PC-9 (cell line): ENCODE results near the gene SPART. TPM values are rescaled to one million over a fixed set of nuclear protein-coding genes. Genes with fewer than 3 reads are reported as not detected.

Experiments
- BruUV-seq: library from RNA; stranded (reverse); fragments of 400-500 nt; replicated peaks from 2 replicates; lab custom pipeline; 2021; lab: Mats Ljungman, UMichigan
- CTCF ChIA-PET: fragments of 300-600 bp; sonication (Branson Sonifier 250); formaldehyde crosslinking; loops from one replicate; lab custom pipeline; 2022; ENCODE audit warnings: antibody characterized with exemption; lab: Charles Lee
- POLR2A ChIA-PET: fragments of 300-600 bp; sonication (Branson Sonifier 250); formaldehyde crosslinking; loops from one replicate; lab custom pipeline; 2022; ENCODE audit warnings: antibody characterized with exemption; ENCODE audit not compliant: unreplicated experiment; lab: Charles Lee
- DNase-seq, 2 experiments: peaks; one replicate each; pipeline versions ENCODE4 v3.0.0 to v3.0.0-alpha.2; 2015 to 2022; ENCODE audit warnings: mixed read lengths in 1 of 2
- H2AFZ ChIP-seq: fragments of 200-600 bp; sonication (generic); 2 replicates; pipeline ENCODE4 v1.8.1; 2017; ENCODE audit warnings: antibody characterized with exemption
- H3F3A ChIP-seq: fragments of 200-600 bp; sonication (generic); 2 replicates; pipeline ENCODE4 v1.8.1; 2017; ENCODE audit warnings: antibody characterized with exemption, mild to moderate bottlenecking, low read depth; ENCODE audit not compliant: insufficient read depth
- H3K27ac ChIP-seq: fragments of 200-600 bp; sonication (generic); 2 replicates; pipeline ENCODE4 v1.6.1; 2016; ENCODE audit warnings: mixed run types
- H3K27me3 ChIP-seq: fragments of 200-600 bp; sonication (generic); 2 replicates; pipeline ENCODE4 v1.6.1; 2016; ENCODE audit warnings: low read depth, mixed run types; ENCODE audit not compliant: insufficient read depth
- H3K36me3 ChIP-seq: fragments of 200-600 bp; sonication (generic); 2 replicates; pipeline ENCODE4 v1.6.1; 2016; ENCODE audit warnings: low read depth, mixed run types
- H3K4me1 ChIP-seq: fragments of 200-600 bp; sonication (generic); replicated peaks from 2 replicates; pipeline ENCODE4 v1.6.1; 2016; ENCODE audit warnings: mixed run types; ENCODE audit not compliant: insufficient read depth
- H3K4me2 ChIP-seq: fragments of 200-600 bp; sonication (generic); 2 replicates; pipeline ENCODE4 v1.6.1; 2017; ENCODE audit warnings: mixed run types
- H3K4me3 ChIP-seq: fragments of 200-600 bp; sonication (generic); 2 replicates; pipeline ENCODE4 v1.6.1; 2016; ENCODE audit warnings: mixed run types
- H3K79me2 ChIP-seq: fragments of 200-600 bp; sonication (generic); 2 replicates; pipeline ENCODE4 v1.6.1; 2017; ENCODE audit warnings: low read depth, mixed run types
- H3K9me2 ChIP-seq: fragments of 200-600 bp; sonication (generic); 2 replicates; pipeline ENCODE4 v1.8.1; 2017; ENCODE audit warnings: mild to moderate bottlenecking; ENCODE audit not compliant: insufficient read depth
- H3K9me3 ChIP-seq: fragments of 200-600 bp; sonication (generic); 2 replicates; pipeline ENCODE4 v1.8.1; 2016; ENCODE audit warnings: low read depth; ENCODE audit not compliant: insufficient read depth
- H4K20me1 ChIP-seq: fragments of 200-600 bp; sonication (generic); 2 replicates; pipeline ENCODE4 v1.8.1; 2017; ENCODE audit not compliant: insufficient read depth
- EZH2 ChIP-seq: fragments of 200-600 bp; sonication (generic); IDR thresholded peaks from 2 replicates; pipeline ENCODE4 v1.8.0; 2017; ENCODE audit warnings: antibody characterized with exemption, low read depth
- intact Hi-C: fragments of 100-400 bp; cut with micrococcal nuclease; formaldehyde crosslinking; loops from one replicate; pipeline ENCODE4 v1.10.0; 2022; ENCODE audit not compliant: unreplicated experiment
- total RNA-seq: library from RNA; stranded (reverse); gene quantifications from 2 replicates; pipeline ENCODE4 v1.2.3, GENCODE V29; 2021
- TF ChIP-seq, protein P1 (sequence below): fragments of 200-600 bp; sonication (generic); conservative IDR thresholded peaks from 2 replicates; pipeline ENCODE4 v1.6.1; 2017; ENCODE audit warnings: mixed run types, antibody characterized with exemption, mild to moderate bottlenecking, moderate library complexity

The SPART gene
- total RNA-seq, 1 experiment from 2014 or later: 51.4 TPM

DNA sequence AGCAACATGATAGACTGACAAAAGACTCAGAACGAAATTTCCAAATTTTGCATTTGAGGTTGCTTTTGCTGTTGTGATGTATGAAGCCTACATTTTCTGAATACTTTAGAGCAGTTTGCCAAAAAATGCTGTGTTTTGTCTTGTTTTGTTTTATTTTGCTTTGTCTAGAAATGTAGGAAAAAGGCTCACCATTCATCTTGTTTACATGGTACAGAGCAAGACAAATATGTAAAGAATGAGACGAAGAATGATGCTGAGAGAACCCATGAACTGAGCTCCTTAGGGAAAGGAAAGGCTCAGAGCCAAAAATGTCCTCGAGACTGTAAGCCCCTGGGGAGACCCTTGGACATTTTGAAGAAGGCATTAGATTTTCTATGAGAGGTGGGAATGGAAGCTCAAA is 6.8 kb upstream of the SPART start:
- DNase-seq: no peak
- Histone ChIP-seq H3K9me2 (no peaks in the 10 kb centered on the region), H2AFZ (no peak overlapping the region), H3K27ac (no peak overlapping the region), H4K20me1 (no peaks in the 10 kb centered on the region), H3K79me2 (no peaks in the 10 kb centered on the region), H3F3A (no peaks in the 10 kb centered on the region), H3K4me2 (no peak overlapping the region), H3K4me1 (no peaks in the 10 kb centered on the region), H3K36me3 (no peaks in the 10 kb centered on the region; the same call in 1 of the 2 replicates), H3K27me3 (no peaks in the 10 kb centered on the region), H3K9me3 (no peaks in the 10 kb centered on the region), H3K4me3 (no peak overlapping the region)
- intact Hi-C loops: no loop called here
- POLR2A ChIA-PET: no interaction called here
- TF ChIP-seq EZH2: no peak
- TF ChIP-seq, protein P1, sequence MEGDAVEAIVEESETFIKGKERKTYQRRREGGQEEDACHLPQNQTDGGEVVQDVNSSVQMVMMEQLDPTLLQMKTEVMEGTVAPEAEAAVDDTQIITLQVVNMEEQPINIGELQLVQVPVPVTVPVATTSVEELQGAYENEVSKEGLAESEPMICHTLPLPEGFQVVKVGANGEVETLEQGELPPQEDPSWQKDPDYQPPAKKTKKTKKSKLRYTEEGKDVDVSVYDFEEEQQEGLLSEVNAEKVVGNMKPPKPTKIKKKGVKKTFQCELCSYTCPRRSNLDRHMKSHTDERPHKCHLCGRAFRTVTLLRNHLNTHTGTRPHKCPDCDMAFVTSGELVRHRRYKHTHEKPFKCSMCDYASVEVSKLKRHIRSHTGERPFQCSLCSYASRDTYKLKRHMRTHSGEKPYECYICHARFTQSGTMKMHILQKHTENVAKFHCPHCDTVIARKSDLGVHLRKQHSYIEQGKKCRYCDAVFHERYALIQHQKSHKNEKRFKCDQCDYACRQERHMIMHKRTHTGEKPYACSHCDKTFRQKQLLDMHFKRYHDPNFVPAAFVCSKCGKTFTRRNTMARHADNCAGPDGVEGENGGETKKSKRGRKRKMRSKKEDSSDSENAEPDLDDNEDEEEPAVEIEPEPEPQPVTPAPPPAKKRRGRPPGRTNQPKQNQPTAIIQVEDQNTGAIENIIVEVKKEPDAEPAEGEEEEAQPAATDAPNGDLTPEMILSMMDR: no peak
- CTCF ChIA-PET: no interaction called here
- no TSS peak for BruUV-seq

DNA sequence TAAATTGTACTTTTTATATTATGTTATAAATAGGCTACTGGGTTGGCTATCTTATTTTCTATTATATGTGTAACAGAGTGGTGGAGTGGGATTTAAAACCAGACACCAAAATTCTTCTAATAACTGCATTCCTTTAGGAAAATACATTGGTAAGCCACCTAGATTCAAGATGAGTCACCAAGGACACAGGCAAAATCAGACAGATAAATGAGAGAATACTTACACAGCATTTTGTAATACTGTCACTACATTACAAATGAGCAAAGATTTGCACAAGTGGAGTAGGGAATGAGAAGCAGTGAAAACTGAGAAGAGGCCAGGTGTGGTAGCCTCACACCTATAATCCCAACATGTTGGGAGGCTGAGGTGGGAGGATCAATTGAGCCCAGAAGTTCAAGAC is 6.2 kb upstream of the SPART start:
- H3K79me2 ChIP-seq: no peaks in the 10 kb centered on the region
- no peak overlapping the region for H3K27ac ChIP-seq
- H3K9me3 ChIP-seq: no peaks in the 10 kb centered on the region
- H3K27me3 ChIP-seq: no peaks in the 10 kb centered on the region
- DNase-seq: no peak
- no peaks in the 10 kb centered on the region; the same call in 1 of the 2 replicates for H3K36me3 ChIP-seq
- POLR2A ChIA-PET: no interaction called here
- H3K4me1 ChIP-seq: no peaks in the 10 kb centered on the region
- intact Hi-C loops: no loop called here
- CTCF ChIA-PET: no interaction called here
- no peak overlapping the region for H3K4me3 ChIP-seq
- H3K9me2 ChIP-seq: no peaks in the 10 kb centered on the region
- TF ChIP-seq EZH2: no peak
- TF ChIP-seq, protein P1: no peak
- no peak overlapping the region for H3K4me2 ChIP-seq
- BruUV-seq: no TSS peak
- H2AFZ ChIP-seq: no peak overlapping the region
- no peaks in the 10 kb centered on the region for H4K20me1 ChIP-seq
- H3F3A ChIP-seq: no peaks in the 10 kb centered on the region

DNA sequence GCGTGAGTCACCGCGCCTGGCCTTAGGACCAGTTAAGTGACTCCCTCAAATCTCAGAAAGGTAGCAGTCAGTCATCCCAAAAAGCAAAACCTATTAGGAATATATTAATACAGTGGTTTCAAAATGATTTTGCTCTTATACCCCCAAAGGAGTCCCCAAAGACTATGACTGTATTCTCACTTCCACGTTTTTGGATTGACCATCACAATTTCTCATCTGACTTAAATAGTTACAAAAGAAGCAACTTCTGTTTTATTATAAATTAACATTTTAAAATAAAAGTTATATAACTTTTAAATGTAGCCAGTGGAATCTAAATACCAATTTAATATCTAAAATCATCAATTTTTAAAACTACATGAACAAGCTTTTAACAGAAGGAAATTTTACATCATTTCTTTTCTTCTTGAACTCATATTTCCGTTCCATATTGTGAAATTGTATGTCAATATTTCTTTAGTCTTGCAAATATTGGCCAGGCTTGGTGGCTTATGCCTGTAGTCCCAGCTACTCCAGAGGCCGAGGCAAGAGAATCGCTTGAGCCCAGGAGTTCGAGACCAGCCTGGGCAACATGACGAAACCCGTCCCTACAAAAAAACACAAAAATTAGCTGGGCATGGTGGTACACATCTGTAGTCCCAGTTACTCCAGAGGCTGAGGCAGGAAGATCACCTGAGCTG is 1.5 kb upstream of the SPART start:
- H2AFZ ChIP-seq: no peak overlapping the region
- intact Hi-C loops: loop anchor here (2.0 to 5.0 kb wide), 4 partner anchors 50 to 635 kb away; partner anchors contain the start of gene CCDC169
- POLR2A ChIA-PET: no interaction called here

More for the DNA sequence above, 1.5 kb upstream of the SPART start:
- no peak for DNase-seq
- no peaks in the 10 kb centered on the region for H3K9me3 ChIP-seq
- peaks cover 14% of the 10 kb centered on the region for H3F3A ChIP-seq
- no peak for TF ChIP-seq EZH2
- TF ChIP-seq, protein P1: no peak
- H3K27ac ChIP-seq: no peak overlapping the region
- no peaks in the 10 kb centered on the region for H3K9me2 ChIP-seq
- CTCF ChIA-PET: no interaction called here
- no peaks in the 10 kb centered on the region for H3K36me3 ChIP-seq
- H3K4me1 ChIP-seq: peaks cover 19% of the 10 kb centered on the region
- BruUV-seq: no TSS peak
- H3K4me3 ChIP-seq: no peak overlapping the region
- peak overlapping the region; percentile 84; the same call in 1 of the 2 replicates for H3K4me2 ChIP-seq
- no peaks in the 10 kb centered on the region for H3K27me3 ChIP-seq
- H3K79me2 ChIP-seq: peaks cover 30% of the 10 kb centered on the region
- H4K20me1 ChIP-seq: no peaks in the 10 kb centered on the region
